Tibial artery (tissue), 4 donors: ENCODE data around the gene C15orf39.

ENCODE experiments used
- DNase-seq, 2 donors: peaks; one replicate each; pipeline ENCODE4 v3.0.0-alpha.2; 2019
- H3K27ac ChIP-seq, 2 donors: fragments of 200-600 bp; sonication (generic) in 1 of 2; 1 replicate in 1 of 2; 2 replicates in 1 of 2; pipeline ENCODE4 v1.5.1; 2018 to 2019; ENCODE audit warnings: mild to moderate bottlenecking in 1 of 2
- H3K27me3 ChIP-seq, 2 donors: fragments of 200-600 bp; sonication (generic) in 1 of 2; one replicate each; pipeline versions ENCODE4 v1.5.1 to v1.6.0; 2016 to 2019
- H3K36me3 ChIP-seq, 3 donors: fragments of 200-600 bp; sonication (generic) in 2 of 3; one replicate each; pipeline ENCODE4 v1.5.1; 2016 to 2019; ENCODE audit warnings: mild to moderate bottlenecking in 2 of 3
- H3K4me1 ChIP-seq, 4 donors: fragments of 200-600 bp; sonication (generic) in 2 of 4; 1 replicate in 3 of 4; 2 replicates in 1 of 4; pipeline ENCODE4 v1.5.1; 2016 to 2019
- H3K4me3 ChIP-seq, 2 donors: fragments of 200-600 bp; sonication (generic) in 1 of 2; 1 replicate in 1 of 2; 2 replicates in 1 of 2; pipeline ENCODE4 v1.5.1; 2018 to 2019; ENCODE audit warnings: mild to moderate bottlenecking in 2 of 2
- H3K9me3 ChIP-seq, 3 donors: fragments of 200-600 bp; sonication (generic) in 1 of 3; one replicate each; pipeline ENCODE4 v1.5.1; 2016 to 2019
- CTCF ChIP-seq, 2 experiments: fragments of 200-600 bp in 1 of 2; fragments of 450-650 bp in 1 of 2; IDR thresholded peaks; one replicate each; pipeline ENCODE4 v1.5.1; 2017 to 2019; ENCODE audit warnings: antibody characterized with exemption in 2 of 2, mild to moderate bottlenecking in 1 of 2, moderate library complexity in 1 of 2
- intact Hi-C: fragments of 100-400 bp; cut with DNase I; formaldehyde crosslinking; loops from one replicate; pipeline ENCODE4 v1.15.0; 2023; ENCODE audit warnings: low total_unique reads

Gene C15orf39

GRCh38 chr15:75228787-75229186 is 27.1 kb downstream of the C15orf39 start:
- H3K9me3 ChIP-seq = no peaks in the 10 kb centered on the region
- H3K27me3 ChIP-seq = peaks cover 0 to 51% of the 10 kb centered on the region in 2 donors
- H3K36me3 ChIP-seq = no peaks in the 10 kb centered on the region
- no peaks in the 10 kb centered on the region for H3K4me1 ChIP-seq
- no peak for TF ChIP-seq CTCF (IDR thresholded peaks at IDR 0.05)
- no peak for DNase-seq
- no peak overlapping the region for H3K4me3 ChIP-seq
- H3K27ac ChIP-seq = no peak overlapping the region
- intact Hi-C loops = loop anchor here (5.0 kb wide), 1 partner anchor 604 kb away; no protein-coding TSS in a partner anchor

- peaks cover 0 to 54% of the 10 kb centered on the region in 2 donors for H3K27me3 ChIP-seq
- H3K4me1 ChIP-seq = no peaks in the 10 kb centered on the region
- TF ChIP-seq CTCF (IDR thresholded peaks at IDR 0.05) = no peak
- intact Hi-C loops = loop anchor here (5.0 kb wide), 1 partner anchor 603 kb away; no protein-coding TSS in a partner anchor
- H3K36me3 ChIP-seq = no peaks in the 10 kb centered on the region
- H3K27ac ChIP-seq = no peak overlapping the region
- H3K4me3 ChIP-seq = no peak overlapping the region
- DNase-seq = peak in 1 of 2 donors; percentile 48
- no peaks in the 10 kb centered on the region for H3K9me3 ChIP-seq
Observed at GRCh38 chr15:75229191-75230015, 27.7 kb downstream of the C15orf39 start.

- H3K36me3 ChIP-seq = no peaks in the 10 kb centered on the region
- H3K9me3 ChIP-seq = no peaks in the 10 kb centered on the region
- no peak for TF ChIP-seq CTCF (IDR thresholded peaks at IDR 0.05)
Observed at GRCh38 chr15:75230016-75230343, 28.3 kb downstream of the C15orf39 start.

GRCh38 chr15:75230551-75231371 is 29.1 kb downstream of the C15orf39 start:
- H3K4me1 ChIP-seq = no peaks in the 10 kb centered on the region
- DNase-seq = peak in 1 of 2 donors; percentile 54
- H3K36me3 ChIP-seq = no peaks in the 10 kb centered on the region
- no peak for TF ChIP-seq CTCF (IDR thresholded peaks at IDR 0.05)
- no peak overlapping the region for H3K4me3 ChIP-seq
- peaks cover 0 to 63% of the 10 kb centered on the region in 2 donors for H3K27me3 ChIP-seq
- H3K9me3 ChIP-seq = no peaks in the 10 kb centered on the region
- no peak overlapping the region for H3K27ac ChIP-seq
- intact Hi-C loops = no loop called here

More at GRCh38 chr15:75230016-75230343, 28.3 kb downstream of the C15orf39 start:
- no peaks in the 10 kb centered on the region for H3K4me1 ChIP-seq
- no peak overlapping the region for H3K4me3 ChIP-seq
- no peak overlapping the region for H3K27ac ChIP-seq
- H3K27me3 ChIP-seq = peaks cover 0 to 56% of the 10 kb centered on the region in 2 donors
- intact Hi-C loops = no loop called here
- DNase-seq = no peak

DNA sequence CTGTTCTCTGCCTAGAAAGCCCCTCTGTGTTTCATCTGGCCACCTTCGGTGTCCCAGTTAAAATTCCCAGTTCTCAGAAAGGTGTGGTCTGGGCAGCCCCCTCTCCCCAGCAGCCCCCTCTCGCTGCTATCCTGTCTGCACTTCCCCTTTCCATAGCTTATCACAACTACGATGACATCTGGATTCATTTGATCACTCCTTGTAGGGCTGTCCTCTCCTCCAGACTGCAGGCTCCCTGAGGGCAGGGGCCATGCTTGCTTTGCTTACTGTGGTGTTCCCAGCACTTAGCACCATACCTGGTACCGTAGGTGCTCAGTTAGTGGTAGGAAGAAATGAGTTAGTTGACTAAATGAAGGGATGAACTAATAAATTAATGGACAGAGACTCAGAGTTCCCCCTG is 30.2 kb downstream of the C15orf39 start:
- H3K9me3 ChIP-seq = no peaks in the 10 kb centered on the region
- no peaks in the 10 kb centered on the region for H3K36me3 ChIP-seq
- no peak overlapping the region for H3K4me3 ChIP-seq
- intact Hi-C loops = no loop called here
- no peak for TF ChIP-seq CTCF (IDR thresholded peaks at IDR 0.05)
- H3K27ac ChIP-seq = no peak overlapping the region
- DNase-seq = no peak
- H3K4me1 ChIP-seq = no peaks in the 10 kb centered on the region
- peaks cover 0 to 67% of the 10 kb centered on the region in 2 donors for H3K27me3 ChIP-seq
